Measurements from ENCODE around the gene PRKACB.

Gene PRKACB

DNA sequence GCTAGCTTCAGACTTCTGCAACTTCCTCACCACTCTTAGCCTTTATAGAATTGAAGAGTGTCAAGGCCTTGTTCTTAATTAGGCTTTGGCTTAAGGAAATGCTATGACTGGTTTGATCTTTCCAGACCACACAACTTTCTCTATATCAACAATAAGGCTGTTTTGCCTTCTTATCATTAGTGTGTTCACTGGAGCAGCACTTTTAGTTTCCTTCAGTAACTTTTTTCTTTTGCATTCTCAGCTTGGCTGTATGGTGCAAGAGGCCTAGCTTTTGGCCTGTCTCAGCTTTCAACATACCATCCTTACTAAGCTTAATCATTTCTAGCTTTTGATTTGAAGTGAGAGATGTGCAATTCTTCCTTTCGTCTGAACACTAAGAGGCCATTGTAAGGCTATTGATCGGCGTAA lies 8.6 kb downstream of the PRKACB start:
- in situ Hi-C loops (cut with HindIII; ENCODE audit: low sequenced_read_pairs) = loop anchor here (5.0 to 25.0 kb wide), 2 partner anchors 285 to 460 kb away; no protein-coding TSS in a partner anchor

DNA sequence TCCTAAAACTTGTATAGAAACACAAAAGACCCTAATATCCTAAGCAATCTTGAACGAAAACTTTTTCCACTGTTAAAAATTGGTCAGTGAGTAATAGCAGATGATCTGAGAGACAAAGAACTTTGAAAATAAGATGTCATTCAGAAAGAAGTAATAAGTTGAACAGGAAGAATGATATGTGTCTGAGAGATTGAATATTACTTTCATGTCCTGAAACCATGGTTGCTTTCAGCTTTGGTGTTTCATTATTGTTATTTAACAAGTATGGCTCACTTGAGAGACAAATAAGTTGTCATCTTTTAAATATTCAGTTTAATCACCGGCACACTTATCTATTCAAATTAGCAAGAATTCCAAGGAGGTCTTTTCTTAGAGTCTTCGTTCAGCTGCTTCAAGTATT lies 11.4 kb downstream of the PRKACB start:
- in situ Hi-C loops (cut with HindIII; ENCODE audit: low sequenced_read_pairs) = loop anchor here (25.0 kb wide), 1 partner anchor 457 kb away; no protein-coding TSS in a partner anchor

DNA sequence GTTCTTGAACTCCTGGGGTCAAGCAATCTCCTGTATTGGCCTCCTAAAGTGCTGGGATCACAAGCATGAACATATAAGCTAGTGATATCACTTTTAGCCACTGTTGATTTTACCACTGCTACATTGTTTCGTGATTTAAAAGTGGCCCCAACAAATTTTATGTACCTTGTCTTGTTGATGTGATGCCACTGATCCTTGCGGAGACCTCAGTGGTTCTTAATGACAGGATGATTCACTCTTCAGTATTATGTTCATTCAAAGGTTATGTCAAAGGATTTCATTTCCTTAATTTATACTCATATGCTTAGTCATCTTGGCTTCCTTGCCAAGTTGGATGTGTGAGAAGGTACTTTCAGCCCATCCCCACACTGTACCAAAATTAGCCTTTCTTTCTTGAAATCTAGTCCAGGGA lies 12.1 kb downstream of the PRKACB start:
- in situ Hi-C loops (cut with HindIII; ENCODE audit: low sequenced_read_pairs) = loop anchor here (25.0 kb wide), 1 partner anchor 456 kb away; no protein-coding TSS in a partner anchor

- in situ Hi-C loops (cut with HindIII; ENCODE audit: low sequenced_read_pairs) = loop anchor here (25.0 kb wide), 1 partner anchor 453 kb away; no protein-coding TSS in a partner anchor
Measured at GRCh38 chr1:84159533-84160240, 15.6 kb downstream of the PRKACB start.

- in situ Hi-C loops (cut with HindIII; ENCODE audit: low sequenced_read_pairs) = loop anchor here (25.0 kb wide), 1 partner anchor 450 kb away; no protein-coding TSS in a partner anchor
Measured at GRCh38 chr1:84162295-84162694, 18.2 kb downstream of the PRKACB start.

GRCh38 chr1:84163123-84163931 lies 19.3 kb downstream of the PRKACB start:
- in situ Hi-C loops (cut with HindIII; ENCODE audit: low sequenced_read_pairs) = loop anchor here (25.0 kb wide), 1 partner anchor 449 kb away; no protein-coding TSS in a partner anchor

GRCh38 chr1:84164161-84164560 lies 20.1 kb downstream of the PRKACB start:
- in situ Hi-C loops (cut with HindIII; ENCODE audit: low sequenced_read_pairs) = loop anchor here (25.0 kb wide), 1 partner anchor 448 kb away; no protein-coding TSS in a partner anchor

DNA sequence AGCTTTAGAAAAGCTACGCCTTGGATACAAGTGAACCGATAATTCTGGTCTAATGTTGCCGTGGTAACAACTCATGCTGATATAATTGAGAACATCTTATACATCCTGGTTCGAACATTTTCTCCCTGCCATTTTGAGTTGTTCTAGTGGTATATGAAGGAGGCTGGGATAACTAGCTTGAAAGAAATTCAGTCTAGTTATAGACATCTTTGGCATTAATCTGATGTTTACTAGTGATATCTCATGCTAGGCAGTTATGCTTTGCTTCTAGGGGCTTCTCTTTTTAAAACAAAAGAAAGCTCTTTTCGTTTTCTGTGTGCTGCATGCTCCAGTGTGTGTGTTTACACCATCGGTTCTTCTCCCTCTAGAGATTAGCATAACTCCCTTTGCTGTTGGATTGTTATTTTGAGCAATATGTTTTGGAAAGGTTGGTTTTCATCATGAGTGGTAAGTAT lies 20.5 kb downstream of the PRKACB start:
- in situ Hi-C loops (cut with HindIII; ENCODE audit: low sequenced_read_pairs) = loop anchor here (25.0 kb wide), 1 partner anchor 448 kb away; no protein-coding TSS in a partner anchor

DNA sequence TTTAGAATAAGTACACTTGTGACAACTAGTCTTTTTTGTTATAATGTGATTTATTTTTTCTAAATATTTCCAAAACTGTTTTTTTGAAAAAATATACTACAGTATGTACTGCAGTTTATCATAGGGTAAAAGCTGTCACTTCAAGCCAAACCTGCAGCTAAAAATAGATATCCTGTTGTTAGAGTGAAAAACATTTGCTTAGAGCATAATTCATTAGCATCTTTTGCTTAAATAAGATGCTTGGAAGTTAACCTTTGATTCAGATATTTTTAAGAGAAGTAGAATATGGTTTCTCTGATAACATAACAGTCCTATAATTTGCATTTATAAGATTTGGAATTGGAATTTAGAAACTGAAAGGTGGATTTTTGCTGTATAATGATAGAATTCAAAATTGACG lies 21.5 kb downstream of the PRKACB start:
- in situ Hi-C loops (cut with HindIII; ENCODE audit: low sequenced_read_pairs) = loop anchor here (25.0 kb wide), 1 partner anchor 447 kb away; no protein-coding TSS in a partner anchor

DNA sequence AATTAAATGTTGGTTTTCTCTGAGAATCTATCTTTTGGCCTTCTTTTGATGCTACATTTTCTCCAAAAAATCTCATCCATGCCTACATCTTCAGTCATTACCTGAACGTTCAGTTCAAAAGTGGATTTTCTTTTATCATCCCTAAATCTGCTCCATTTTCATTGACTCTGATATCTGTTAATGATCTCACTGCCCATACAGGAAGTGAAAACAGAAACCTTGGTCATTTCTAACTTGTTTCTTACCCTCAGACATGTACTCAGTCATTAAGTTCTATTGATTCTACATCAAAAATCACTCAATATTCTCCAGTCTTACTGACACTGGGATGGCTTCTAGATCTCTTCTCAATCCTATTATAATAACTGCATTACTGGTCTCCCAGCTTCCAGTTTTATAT lies 22.7 kb downstream of the PRKACB start:
- in situ Hi-C loops (cut with HindIII; ENCODE audit: low sequenced_read_pairs) = loop anchor here (25.0 kb wide), 1 partner anchor 446 kb away; no protein-coding TSS in a partner anchor

GRCh38 chr1:84168783-84169182 lies 24.7 kb downstream of the PRKACB start:
- in situ Hi-C loops (cut with HindIII; ENCODE audit: low sequenced_read_pairs) = loop anchor here (25.0 kb wide), 1 partner anchor 444 kb away; no protein-coding TSS in a partner anchor

DNA sequence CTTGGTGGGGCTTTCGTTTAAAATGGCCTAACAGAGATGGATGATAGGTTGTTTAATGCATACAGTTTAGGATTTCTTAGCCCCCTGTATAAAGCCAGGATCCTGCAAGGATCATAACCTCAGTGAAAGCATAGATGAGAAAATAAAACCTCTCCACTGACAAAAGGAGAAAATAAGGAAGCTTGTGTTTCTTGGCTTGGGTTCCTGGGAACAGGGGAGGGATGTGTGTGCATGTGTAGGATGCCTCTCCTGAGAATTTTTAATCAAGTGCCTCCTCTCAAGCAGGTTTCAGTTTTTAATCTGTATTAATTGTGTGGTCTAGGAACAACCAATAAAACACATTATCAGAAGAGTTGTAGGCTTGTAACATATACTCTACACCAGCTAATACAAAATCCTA lies 26.1 kb downstream of the PRKACB start:
- in situ Hi-C loops (cut with HindIII; ENCODE audit: low sequenced_read_pairs) = loop anchor here (25.0 kb wide), 1 partner anchor 442 kb away; no protein-coding TSS in a partner anchor

DNA sequence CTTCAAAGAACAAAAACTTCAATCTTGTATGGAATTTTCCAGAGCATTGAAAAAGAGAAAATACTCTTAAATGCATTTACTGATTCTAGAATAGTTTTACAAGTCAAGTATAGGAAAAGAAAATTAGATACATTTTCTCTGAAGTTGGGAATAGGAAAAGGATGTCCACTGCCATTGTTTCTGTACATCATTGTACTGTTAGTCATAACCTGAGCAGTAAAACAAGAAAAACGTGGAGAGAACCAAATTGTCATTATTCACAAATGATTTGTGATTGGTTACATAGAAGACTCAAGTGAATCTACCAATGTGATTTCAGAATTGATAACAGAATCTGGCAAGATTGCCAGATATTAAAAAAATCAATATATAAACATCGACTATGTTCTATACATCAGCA lies 27.4 kb downstream of the PRKACB start:
- in situ Hi-C loops (cut with HindIII; ENCODE audit: low sequenced_read_pairs) = loop anchor here (25.0 kb wide), 1 partner anchor 441 kb away; no protein-coding TSS in a partner anchor

GRCh38 chr1:84174051-84174556 lies 30.0 kb downstream of the PRKACB start:
- in situ Hi-C loops (cut with HindIII; ENCODE audit: low sequenced_read_pairs) = loop anchor here (25.0 kb wide), 1 partner anchor 438 kb away; no protein-coding TSS in a partner anchor

GRCh38 chr1:84181350-84182005 lies 37.4 kb downstream of the PRKACB start:
- in situ Hi-C loops (cut with HindIII; ENCODE audit: low sequenced_read_pairs) = no loop called here

DNA sequence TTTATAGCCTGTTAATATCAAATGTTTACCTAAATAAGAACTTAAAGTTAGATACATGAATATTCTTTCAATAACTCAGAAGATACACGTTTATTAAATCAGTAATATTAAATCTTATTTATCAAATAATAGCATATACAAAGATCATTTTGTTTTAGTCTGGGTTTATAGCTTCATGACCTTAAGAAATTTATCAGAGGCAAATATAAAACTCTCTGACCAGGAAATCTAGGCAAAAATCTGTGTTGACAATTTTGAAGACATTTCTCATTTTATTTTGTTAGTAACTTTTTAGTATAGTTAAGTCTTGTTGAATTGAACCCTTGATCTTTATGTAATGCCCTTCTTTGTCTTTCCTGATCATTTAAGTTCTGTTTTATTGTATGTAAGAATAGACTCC lies 46.4 kb downstream of the PRKACB start:
- in situ Hi-C loops (cut with HindIII; ENCODE audit: low sequenced_read_pairs) = no loop called here

DNA sequence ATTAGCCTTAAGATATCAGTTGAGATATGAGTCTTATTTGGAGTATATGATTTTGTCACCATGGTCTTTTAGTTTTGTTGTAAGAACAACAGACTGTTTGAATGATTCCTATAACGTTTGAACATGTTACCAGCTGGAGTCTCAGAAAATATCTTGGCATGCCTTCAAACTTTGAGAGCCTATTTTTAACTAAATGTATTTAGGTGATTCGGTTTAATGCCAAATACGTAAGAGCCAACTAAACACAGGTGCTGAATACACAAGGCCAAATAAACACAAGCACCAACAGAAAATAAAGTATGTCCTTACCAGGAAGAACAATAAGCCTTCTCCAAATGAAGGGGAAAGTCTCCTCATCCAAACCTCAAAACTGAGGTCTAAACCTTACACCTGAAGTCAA lies 48.6 kb downstream of the PRKACB start:
- in situ Hi-C loops (cut with HindIII; ENCODE audit: low sequenced_read_pairs) = no loop called here

DNA sequence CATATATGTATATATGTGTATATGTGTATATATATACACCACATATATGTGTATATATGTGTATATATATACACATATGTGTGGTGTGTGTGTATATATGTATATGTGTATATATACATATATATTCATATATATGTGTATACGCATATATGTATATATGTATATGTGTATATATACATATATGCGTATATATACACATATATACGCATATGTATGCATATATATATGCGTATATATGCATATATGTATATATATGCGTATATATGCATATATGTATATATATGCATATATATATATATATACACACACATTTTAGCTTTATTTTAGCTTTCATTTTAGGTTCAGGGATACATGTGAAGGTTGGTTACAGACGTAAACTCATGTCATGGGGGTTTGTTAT lies 54.8 kb downstream of the PRKACB start:
- in situ Hi-C loops (cut with HindIII; ENCODE audit: low sequenced_read_pairs) = no loop called here

DNA sequence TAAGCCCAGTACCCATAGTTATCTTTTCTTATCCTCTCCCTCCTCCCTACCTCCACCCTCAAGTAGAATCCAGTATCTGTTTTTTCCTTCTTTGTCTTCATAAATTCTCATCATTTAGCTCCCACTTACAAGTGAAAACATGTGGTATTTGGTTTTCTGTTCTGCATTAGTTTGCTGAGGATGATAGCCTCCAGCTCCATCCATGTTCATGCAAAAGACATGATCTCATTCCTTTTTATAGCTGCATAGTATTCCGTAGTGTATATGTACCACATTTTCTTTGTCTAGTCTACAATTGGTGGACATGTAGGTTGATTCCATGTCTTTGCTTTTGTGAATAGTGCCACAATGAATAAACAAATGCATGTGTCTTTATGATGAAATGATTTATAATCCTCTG lies 55.2 kb downstream of the PRKACB start:
- in situ Hi-C loops (cut with HindIII; ENCODE audit: low sequenced_read_pairs) = no loop called here

- in situ Hi-C loops (cut with HindIII; ENCODE audit: low sequenced_read_pairs) = loop anchor here (5.0 kb wide), 1 partner anchor 145 kb away; no protein-coding TSS in a partner anchor
Measured at GRCh38 chr1:84202126-84202525, 58.1 kb downstream of the PRKACB start.

All from endothelial cell of hepatic sinusoid (primary cell).